CD14-positive monocyte (primary cell): ENCODE measurements around the gene ITIH3. TPM values are rescaled to one million over a fixed set of nuclear protein-coding genes. Genes with fewer than 3 reads are reported as not detected.
A peak's percentile ranks its signal among the peaks of the same experiment; 100 is the strongest.

ENCODE experiments used
- DNase-seq, 3 donors: peaks; one replicate each; pipeline ENCODE4 v3.0.0-alpha.2; 2011 to 2022
- H2AFZ ChIP-seq: 2 replicates; pipeline ENCODE4 v1.6.0; 2012; ENCODE audit warnings: mild to moderate bottlenecking, low read depth, low read length, inconsistent platforms; ENCODE audit not compliant: insufficient read depth, poor library complexity, severe bottlenecking
- H3K27ac ChIP-seq, 2 donors: 1 replicate in 1 of 2; 2 replicates in 1 of 2; pipeline ENCODE4 v1.5.1; 2012 to 2013; ENCODE audit warnings: low read length in 2 of 2, control low read depth in 1 of 2, inconsistent platforms in 1 of 2, low read depth in 1 of 2, mild to moderate bottlenecking in 1 of 2
- H3K27me3 ChIP-seq, 2 donors: one replicate each; pipeline versions ENCODE4 v1.6.0 to v1.6.1; 2011 to 2013; ENCODE audit warnings: low read length in 2 of 2; ENCODE audit not compliant: control insufficient read depth in 2 of 2, insufficient read depth in 2 of 2
- H3K36me3 ChIP-seq, 2 donors: replicated peaks in 1 of 2; 1 replicate in 1 of 2; 2 replicates in 1 of 2; pipeline versions ENCODE4 v1.5.1 to v1.6.1; 2012 to 2013; ENCODE audit warnings: low read length in 2 of 2, control low read depth in 1 of 2, inconsistent platforms in 1 of 2, mild to moderate bottlenecking in 1 of 2; ENCODE audit not compliant: insufficient read depth in 2 of 2, control insufficient read depth in 1 of 2
- H3K4me1 ChIP-seq, 2 donors: 1 replicate in 1 of 2; 2 replicates in 1 of 2; pipeline versions ENCODE4 v1.5.1 to v1.6.1; 2012 to 2013; ENCODE audit warnings: low read length in 2 of 2, control low read depth in 1 of 2, inconsistent platforms in 1 of 2, mild to moderate bottlenecking in 1 of 2, moderate library complexity in 1 of 2; ENCODE audit not compliant: insufficient read depth in 2 of 2, control insufficient read depth in 1 of 2
- H3K4me2 ChIP-seq: replicated peaks from 2 replicates; pipeline ENCODE3; 2012; ENCODE audit warnings: low read length, moderate library complexity, mild to moderate bottlenecking; ENCODE audit not compliant: poor library complexity, severe bottlenecking; ENCODE audit errors: extremely low read depth
- H3K4me3 ChIP-seq, 3 experiments: fragments of 200-600 bp in 1 of 3; sonication (generic) in 1 of 3; replicated peaks in 1 of 3; 1 replicate in 2 of 3; 2 replicates in 1 of 3; pipeline ENCODE4 v1.5.1; 2011 to 2013; ENCODE audit warnings: low read length in 3 of 3, mild to moderate bottlenecking in 3 of 3, control low read depth in 2 of 3, low read depth in 2 of 3, inconsistent platforms in 1 of 3, moderate library complexity in 1 of 3
- H3K79me2 ChIP-seq: 2 replicates; pipeline ENCODE4 v1.6.0; 2012; ENCODE audit warnings: mild to moderate bottlenecking, control low read depth, inconsistent platforms, low read length, moderate library complexity; ENCODE audit not compliant: insufficient read depth
- H3K9ac ChIP-seq: 2 replicates; pipeline ENCODE4 v1.6.0; 2017; ENCODE audit warnings: low read length, mild to moderate bottlenecking; ENCODE audit not compliant: insufficient read depth, poor library complexity, severe bottlenecking
- H3K9me3 ChIP-seq, 2 donors: replicated peaks in 1 of 2; 1 replicate in 1 of 2; 2 replicates in 1 of 2; pipeline versions ENCODE4 v1.5.1 to v1.6.1; 2012 to 2013; ENCODE audit warnings: low read length in 2 of 2, control low read depth in 1 of 2; ENCODE audit not compliant: control insufficient read depth in 1 of 2, insufficient read depth in 1 of 2
- H4K20me1 ChIP-seq: 2 replicates; pipeline ENCODE4 v1.6.0; 2012; ENCODE audit warnings: mild to moderate bottlenecking, low read length, control low read depth, moderate library complexity; ENCODE audit not compliant: insufficient read depth
- H3K27ac Mint-ChIP-seq, 7 donors: one replicate each; pipeline ENCODE4 v1.8.0; 2020; ENCODE audit warnings: mild to moderate bottlenecking in 7 of 7, mixed read lengths in 7 of 7, moderate library complexity in 6 of 7, inconsistent platforms in 2 of 7
- H3K27me3 Mint-ChIP-seq, 3 donors: one replicate each; pipeline ENCODE4 v1.8.0; 2021 to 2022; ENCODE audit warnings: low read depth in 3 of 3, mild to moderate bottlenecking in 3 of 3, mixed read lengths in 3 of 3, moderate library complexity in 3 of 3, inconsistent platforms in 1 of 3
- H3K36me3 Mint-ChIP-seq, 2 donors: one replicate each; pipeline ENCODE4 v1.8.0; 2020; ENCODE audit warnings: mixed read lengths in 2 of 2, inconsistent platforms in 1 of 2, mild to moderate bottlenecking in 1 of 2
- H3K4me1 Mint-ChIP-seq: one replicate; pipeline ENCODE4 v1.8.0; 2020; ENCODE audit warnings: mild to moderate bottlenecking, mixed read lengths
- H3K4me3 Mint-ChIP-seq, 2 donors: one replicate each; pipeline ENCODE4 v1.8.0; 2020; ENCODE audit warnings: mild to moderate bottlenecking in 2 of 2, mixed read lengths in 2 of 2, moderate library complexity in 1 of 2
- H3K9me3 Mint-ChIP-seq, 7 donors: one replicate each; pipeline ENCODE4 v1.8.0; 2020 to 2022; ENCODE audit warnings: mixed read lengths in 7 of 7, mild to moderate bottlenecking in 6 of 7, moderate library complexity in 6 of 7, inconsistent platforms in 2 of 7
- CTCF ChIP-seq: fragments of 200-600 bp; IDR thresholded peaks from one replicate; pipeline ENCODE4 v1.8.0; 2022; ENCODE audit warnings: antibody characterized with exemption, mild to moderate bottlenecking
- WGBS: methylation state at CpG from one replicate; pipeline ENCODE4 v1.1.5; 2013; ENCODE audit warnings: missing lambda C conversion rate; ENCODE audit not compliant: insufficient coverage; 5-methylcytosine and 5-hydroxymethylcytosine counted together
- intact Hi-C, 2 donors: fragments of 100-400 bp; cut with micrococcal nuclease; formaldehyde crosslinking; loops; one replicate each; pipeline versions ENCODE4 v1.15.0 to v1.15.1; 2023
- polyA plus RNA-seq, 3 donors: library from polyadenylated mRNA; depleted of rRNA in 1 of 3; unstranded in 2 of 3; stranded (reverse) in 1 of 3; fragments of 300-500 nt in 2 of 3; fragments of >200 nt in 1 of 3; fragmentation: Illumina TruSeq in 2 of 3; gene quantifications; 1 replicate in 2 of 3; 2 replicates in 1 of 3; pipeline ENCODE4 v1.2.3, GENCODE V29; 2012 to 2021

ITIH3 gene
- polyA plus RNA-seq, 3 donors, result 0.07 TPM; not detected in 2

- peaks cover 10 to 13% of the 10 kb centered on the region in 2 donors for H3K4me1 ChIP-seq
- no peak overlapping the region for H3K4me3 ChIP-seq
- Mint-ChIP-seq H3K27me3 (peaks cover 3 to 10% (median 7%) of the 10 kb centered on the region in 3 donors), H3K4me3 (no peak overlapping the region), H3K9me3 (no peaks in the 10 kb centered on the region), H3K27ac (no peak overlapping the region), H3K4me1 (peaks cover 11% of the 10 kb centered on the region), H3K36me3 (no peaks in the 10 kb centered on the region)
- H3K27ac ChIP-seq, result no peak overlapping the region
- intact Hi-C loops, result no loop called here
- TF ChIP-seq CTCF, result no peak
- DNase-seq, result no peak
- no peak overlapping the region for H3K4me2 ChIP-seq
- H3K9me3 ChIP-seq, result no peaks in the 10 kb centered on the region
- H3K9ac ChIP-seq, result no peak overlapping the region
- H3K27me3 ChIP-seq, result no peaks in the 10 kb centered on the region
- no peaks in the 10 kb centered on the region for H3K79me2 ChIP-seq
- H4K20me1 ChIP-seq, result no peaks in the 10 kb centered on the region
- no peak overlapping the region for H2AFZ ChIP-seq
- no peaks in the 10 kb centered on the region for H3K36me3 ChIP-seq
- 91% methylated on average over 12 of the region's 12 CpGs for WGBS
These were observed 3.2 kb upstream of the ITIH3 start for GRCh38 chr3:52791366-52791765.

GRCh38 chr3:52791928-52792327 is 2.7 kb upstream of the ITIH3 start:
- no peaks in the 10 kb centered on the region for H4K20me1 ChIP-seq
- intact Hi-C loops, result no loop called here
- H3K79me2 ChIP-seq, result no peaks in the 10 kb centered on the region
- H3K4me3 ChIP-seq, result no peak overlapping the region
- no peak for DNase-seq
- no peaks in the 10 kb centered on the region for H3K27me3 ChIP-seq
- Mint-ChIP-seq H3K27ac (peak overlapping the region in 1 of 7 donors; percentile 35), H3K36me3 (no peaks in the 10 kb centered on the region), H3K4me3 (no peak overlapping the region), H3K4me1 (peaks cover 11% of the 10 kb centered on the region), H3K9me3 (no peaks in the 10 kb centered on the region), H3K27me3 (peaks cover 3 to 10% (median 7%) of the 10 kb centered on the region in 3 donors)
- no peak overlapping the region for H3K27ac ChIP-seq
- no peak overlapping the region for H2AFZ ChIP-seq
- H3K9ac ChIP-seq, result no peak overlapping the region
- H3K4me2 ChIP-seq, result no peak overlapping the region
- peaks cover 10 to 13% of the 10 kb centered on the region in 2 donors for H3K4me1 ChIP-seq
- 86% methylated on average over 3 of the region's 4 CpGs for WGBS
- no peaks in the 10 kb centered on the region for H3K9me3 ChIP-seq
- no peaks in the 10 kb centered on the region for H3K36me3 ChIP-seq
- no peak for TF ChIP-seq CTCF
